Activated B cell treated with CpG ODN at 0.5 μM for 24 hours (primary cell): ENCODE data around the gene ACTR1B. TPM values are rescaled to one million over a fixed set of nuclear protein-coding genes. Genes with fewer than 3 reads are reported as not detected.

Source experiments
- ATAC-seq: fragments of 200-7000 bp; cut with Tn5 transposase; one replicate; pipeline ENCODE4 v1.10.0; 2021; ENCODE audit warnings: low read depth, mild to moderate bottlenecking, moderate library complexity
- CTCF ChIA-PET: fragments of 350-600 bp; sonication (Branson Sonifier 250); formaldehyde crosslinking; loops from one replicate; lab custom pipeline; 2021; ENCODE audit warnings: antibody characterized with exemption; lab: Charles Lee
- POLR2A ChIA-PET: fragments of 350-600 bp; sonication (Branson Sonifier 250); formaldehyde crosslinking; loops from one replicate; lab custom pipeline; 2021; ENCODE audit warnings: antibody characterized with exemption; lab: Charles Lee
- DNase-seq: peaks from one replicate; pipeline ENCODE4 v3.0.0; 2022
- H3K27ac Mint-ChIP-seq: one replicate; pipeline ENCODE4 v1.8.0; 2020; ENCODE audit warnings: mixed read lengths
- H3K27me3 Mint-ChIP-seq: one replicate; pipeline ENCODE4 v1.8.0; 2021; ENCODE audit warnings: mixed read lengths
- H3K36me3 Mint-ChIP-seq: one replicate; pipeline ENCODE4 v1.8.0; 2021; ENCODE audit warnings: low read depth, mixed read lengths
- H3K4me1 Mint-ChIP-seq: one replicate; pipeline ENCODE4 v1.8.0; 2021; ENCODE audit warnings: mixed read lengths
- H3K4me3 Mint-ChIP-seq: one replicate; pipeline ENCODE4 v1.8.0; 2020; ENCODE audit warnings: mild to moderate bottlenecking, mixed read lengths
- H3K9me3 Mint-ChIP-seq: one replicate; pipeline ENCODE4 v1.8.0; 2020; ENCODE audit warnings: mixed read lengths
- CTCF ChIP-seq: fragments of 200-600 bp; IDR thresholded peaks from one replicate; pipeline ENCODE4 v1.8.0; 2022; ENCODE audit warnings: antibody characterized with exemption, mild to moderate bottlenecking
- intact Hi-C: fragments of 100-400 bp; cut with micrococcal nuclease; formaldehyde crosslinking; loops from one replicate; pipeline ENCODE4 v1.15.1; 2024
- total RNA-seq: library from RNA; stranded (reverse); gene quantifications from 2 replicates; pipeline ENCODE4 v1.2.3, GENCODE V29; 2022

ACTR1B gene
- total RNA-seq, 1 donor from 2014 or later, result 55.9 TPM

- Mint-ChIP-seq H3K36me3 (peaks cover 52% of the 10 kb centered on the region), H3K27ac (no peak overlapping the region), H3K4me1 (peaks cover 10% of the 10 kb centered on the region), H3K4me3 (no peak overlapping the region), H3K9me3 (no peaks in the 10 kb centered on the region), H3K27me3 (no peaks in the 10 kb centered on the region)
- TF ChIP-seq CTCF, result no peak
- POLR2A ChIA-PET, result no interaction called here
- CTCF ChIA-PET, result no interaction called here
- DNase-seq, result no peak
- no peak for ATAC-seq
- intact Hi-C loops, result no loop called here
These were observed 6.8 kb downstream of the ACTR1B start for GRCh38 chr2:97656905-97657587.

- peaks cover 52% of the 10 kb centered on the region for H3K36me3 Mint-ChIP-seq
- POLR2A ChIA-PET, result no interaction called here
- no peak overlapping the region for H3K4me3 Mint-ChIP-seq
These were observed 7.6 kb downstream of the ACTR1B start for GRCh38 chr2:97656129-97656755.

GRCh38 chr2:97654791-97655190 lies 9.1 kb downstream of the ACTR1B start:
- Mint-ChIP-seq H3K9me3 (no peaks in the 10 kb centered on the region), H3K27me3 (no peaks in the 10 kb centered on the region), H3K4me3 (no peak overlapping the region), H3K4me1 (no peaks in the 10 kb centered on the region), H3K36me3 (peaks cover 57% of the 10 kb centered on the region), H3K27ac (no peak overlapping the region)
- intact Hi-C loops, result no loop called here
- no peak for TF ChIP-seq CTCF
- ChIA-PET CTCF (no interaction called here), POLR2A (interaction anchor here (1.1 kb wide), 1 partner anchor 9 kb away, joined by 4 read pairs; no protein-coding TSS in a partner anchor)
- DNase-seq (no peak), ATAC-seq (no peak)

More at GRCh38 chr2:97656129-97656755, 7.6 kb downstream of the ACTR1B start:
- CTCF ChIA-PET, result no interaction called here
- Mint-ChIP-seq H3K9me3 (no peaks in the 10 kb centered on the region), H3K4me1 (peaks cover 2% of the 10 kb centered on the region), H3K27ac (no peak overlapping the region), H3K27me3 (no peaks in the 10 kb centered on the region)
- TF ChIP-seq CTCF, result no peak
- intact Hi-C loops, result no loop called here
- no peak for ATAC-seq
- DNase-seq, result no peak

GRCh38 chr2:97654309-97654708 lies 9.5 kb downstream of the ACTR1B start:
- Mint-ChIP-seq H3K27me3 (no peaks in the 10 kb centered on the region), H3K36me3 (peaks cover 61% of the 10 kb centered on the region), H3K9me3 (no peaks in the 10 kb centered on the region), H3K4me3 (no peak overlapping the region), H3K4me1 (no peaks in the 10 kb centered on the region), H3K27ac (no peak overlapping the region)
- ATAC-seq (no peak), DNase-seq (no peak)
- ChIA-PET CTCF (no interaction called here), POLR2A (interaction anchor here (1.1 kb wide), 1 partner anchor 9 kb away, joined by 4 read pairs; no protein-coding TSS in a partner anchor)
- no peak for TF ChIP-seq CTCF
- intact Hi-C loops, result no loop called here

- no peak overlapping the region for H3K4me3 Mint-ChIP-seq
- CTCF ChIA-PET, result no interaction called here
- no peaks in the 10 kb centered on the region for H3K27me3 Mint-ChIP-seq
- TF ChIP-seq CTCF, result no peak
- peaks cover 61% of the 10 kb centered on the region for H3K36me3 Mint-ChIP-seq
- DNase-seq (no peak), ATAC-seq (no peak)
- H3K4me1 Mint-ChIP-seq, result no peaks in the 10 kb centered on the region
- no peak overlapping the region for H3K27ac Mint-ChIP-seq
- intact Hi-C loops, result no loop called here
- no peaks in the 10 kb centered on the region for H3K9me3 Mint-ChIP-seq
- POLR2A ChIA-PET, result no interaction called here
These were observed 10.0 kb downstream of the ACTR1B start for GRCh38 chr2:97653874-97654273.
